ENCODE data around the gene PJA1. TPM values are rescaled to one million over a fixed set of nuclear protein-coding genes. Genes with fewer than 3 reads are reported as not detected.

The PJA1 gene
- polyA plus RNA-seq, 3 donors: 2.1 to 11.6 (median 8.8) TPM

- WGBS (ENCODE audit: insufficient coverage): no CpG with 5 or more reads among the region's 3 CpGs
- no peaks in the 10 kb centered on the region for H3K79me2 ChIP-seq (ENCODE audit: insufficient read depth, low read length)
Observed at GRCh38 chrX:69178592-69178991, 13.3 kb upstream of the PJA1 start.

DNA sequence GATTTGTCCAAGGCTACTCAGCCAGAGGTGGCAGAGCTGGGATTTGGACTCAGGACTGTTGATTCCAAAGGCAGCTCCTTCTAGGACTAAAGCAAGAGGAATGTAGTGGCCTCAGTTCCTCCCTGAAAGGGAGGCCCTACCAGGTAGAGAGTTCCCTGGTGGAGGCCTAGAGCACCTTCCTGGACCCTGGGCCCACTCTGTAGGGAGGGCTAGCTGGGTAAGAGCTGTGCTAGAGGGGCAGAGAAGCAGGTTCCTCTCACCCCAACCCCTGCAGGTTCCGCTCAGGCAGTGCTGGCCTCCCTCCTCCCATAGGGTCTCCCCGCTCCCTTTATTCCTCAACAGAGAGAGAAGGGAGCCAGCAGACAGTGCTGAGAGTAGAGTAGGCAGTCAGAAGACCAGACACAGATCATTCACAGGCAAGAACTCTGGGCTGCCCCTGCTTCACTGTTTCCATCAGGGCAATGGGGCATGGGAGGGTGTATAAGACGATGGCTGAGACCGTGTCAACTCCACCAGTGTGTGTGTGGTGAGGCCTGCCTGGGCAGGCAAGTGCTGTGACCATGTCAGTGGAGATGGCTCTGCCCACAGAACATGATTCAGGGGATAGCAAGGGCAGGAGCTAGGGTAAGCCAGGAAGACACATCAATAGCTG is 12.4 kb upstream of the PJA1 start:
- no CpG with 5 or more reads among the region's 4 CpGs for WGBS (ENCODE audit: insufficient coverage)
- no peak overlapping the region for H2AFZ ChIP-seq (ENCODE audit: insufficient read depth, low read depth, low read length, poor library complexity, severe bottlenecking)

More at GRCh38 chrX:69178592-69178991, 13.3 kb upstream of the PJA1 start:
- Histone ChIP-seq H4K20me1 (ENCODE audit: insufficient read depth, low read length) (no peaks in the 10 kb centered on the region), H3K27me3 (ENCODE audit: control insufficient read depth in 2 of 2, insufficient read depth in 2 of 2, low read length in 2 of 2) (no peaks in the 10 kb centered on the region), H3K4me1 (ENCODE audit: control insufficient read depth in 1 of 2, insufficient read depth in 2 of 2, low read length in 2 of 2) (no peaks in the 10 kb centered on the region), H2AFZ (ENCODE audit: insufficient read depth, low read depth, low read length, poor library complexity, severe bottlenecking) (no peak overlapping the region), H3K9me3 (replicated peaks in 1 of 2; ENCODE audit: control insufficient read depth in 1 of 2, insufficient read depth in 1 of 2, low read length in 2 of 2) (no peaks in the 10 kb centered on the region), H3K9ac (ENCODE audit: insufficient read depth, low read length, poor library complexity, severe bottlenecking) (no peak overlapping the region), H3K36me3 (replicated peaks in 1 of 2; ENCODE audit: control insufficient read depth in 1 of 2, insufficient read depth in 2 of 2, low read length in 2 of 2) (no peaks in the 10 kb centered on the region), H3K4me2 (replicated peaks; ENCODE audit: extremely low read depth, low read length, poor library complexity, severe bottlenecking) (no peak overlapping the region), H3K27ac (ENCODE audit: low read depth in 1 of 2, low read length in 2 of 2) (no peak overlapping the region), H3K4me3 (replicated peaks in 1 of 3; ENCODE audit: low read depth in 2 of 3, low read length in 3 of 3) (no peak overlapping the region)
- Mint-ChIP-seq H3K36me3 (no peaks in the 10 kb centered on the region), H3K9me3 (peaks cover 0 to 5% (median 3%) of the 10 kb centered on the region in 7 donors), H3K4me3 (no peak overlapping the region), H3K27me3 (ENCODE audit: low read depth in 3 of 3) (peaks cover 7 to 15% (median 8%) of the 10 kb centered on the region in 3 donors), H3K4me1 (no peaks in the 10 kb centered on the region), H3K27ac (no peak overlapping the region)
- TF ChIP-seq, protein P1, sequence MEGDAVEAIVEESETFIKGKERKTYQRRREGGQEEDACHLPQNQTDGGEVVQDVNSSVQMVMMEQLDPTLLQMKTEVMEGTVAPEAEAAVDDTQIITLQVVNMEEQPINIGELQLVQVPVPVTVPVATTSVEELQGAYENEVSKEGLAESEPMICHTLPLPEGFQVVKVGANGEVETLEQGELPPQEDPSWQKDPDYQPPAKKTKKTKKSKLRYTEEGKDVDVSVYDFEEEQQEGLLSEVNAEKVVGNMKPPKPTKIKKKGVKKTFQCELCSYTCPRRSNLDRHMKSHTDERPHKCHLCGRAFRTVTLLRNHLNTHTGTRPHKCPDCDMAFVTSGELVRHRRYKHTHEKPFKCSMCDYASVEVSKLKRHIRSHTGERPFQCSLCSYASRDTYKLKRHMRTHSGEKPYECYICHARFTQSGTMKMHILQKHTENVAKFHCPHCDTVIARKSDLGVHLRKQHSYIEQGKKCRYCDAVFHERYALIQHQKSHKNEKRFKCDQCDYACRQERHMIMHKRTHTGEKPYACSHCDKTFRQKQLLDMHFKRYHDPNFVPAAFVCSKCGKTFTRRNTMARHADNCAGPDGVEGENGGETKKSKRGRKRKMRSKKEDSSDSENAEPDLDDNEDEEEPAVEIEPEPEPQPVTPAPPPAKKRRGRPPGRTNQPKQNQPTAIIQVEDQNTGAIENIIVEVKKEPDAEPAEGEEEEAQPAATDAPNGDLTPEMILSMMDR (IDR thresholded peaks at IDR 0.05): no peak
- intact Hi-C loops (cut with micrococcal nuclease): no loop called here
- DNase-seq: no peak

More for the DNA sequence above, 12.4 kb upstream of the PJA1 start:
- DNase-seq: no peak
- H3K79me2 ChIP-seq (ENCODE audit: insufficient read depth, low read length): no peaks in the 10 kb centered on the region
- H3K4me1 ChIP-seq (ENCODE audit: control insufficient read depth in 1 of 2, insufficient read depth in 2 of 2, low read length in 2 of 2): no peaks in the 10 kb centered on the region
- peaks cover 7 to 11% (median 8%) of the 10 kb centered on the region in 3 donors for H3K27me3 Mint-ChIP-seq (ENCODE audit: low read depth in 3 of 3)
- intact Hi-C loops (cut with micrococcal nuclease): no loop called here
- no peaks in the 10 kb centered on the region for H3K27me3 ChIP-seq (ENCODE audit: control insufficient read depth in 2 of 2, insufficient read depth in 2 of 2, low read length in 2 of 2)
- H3K36me3 Mint-ChIP-seq: no peaks in the 10 kb centered on the region
- no peaks in the 10 kb centered on the region for H3K4me1 Mint-ChIP-seq
- H3K36me3 ChIP-seq (replicated peaks in 1 of 2; ENCODE audit: control insufficient read depth in 1 of 2, insufficient read depth in 2 of 2, low read length in 2 of 2): no peaks in the 10 kb centered on the region
- no peak overlapping the region for H3K4me2 ChIP-seq (replicated peaks; ENCODE audit: extremely low read depth, low read length, poor library complexity, severe bottlenecking)
- H3K9me3 ChIP-seq (replicated peaks in 1 of 2; ENCODE audit: control insufficient read depth in 1 of 2, insufficient read depth in 1 of 2, low read length in 2 of 2): no peaks in the 10 kb centered on the region
- peaks cover 0 to 5% (median 3%) of the 10 kb centered on the region in 7 donors for H3K9me3 Mint-ChIP-seq
- H3K4me3 ChIP-seq (replicated peaks in 1 of 3; ENCODE audit: low read depth in 2 of 3, low read length in 3 of 3): no peak overlapping the region
- H3K27ac Mint-ChIP-seq: no peak overlapping the region
- no peak overlapping the region for H3K4me3 Mint-ChIP-seq
- no peak overlapping the region for H3K27ac ChIP-seq (ENCODE audit: low read depth in 1 of 2, low read length in 2 of 2)
- no peaks in the 10 kb centered on the region for H4K20me1 ChIP-seq (ENCODE audit: insufficient read depth, low read length)
- no peak overlapping the region for H3K9ac ChIP-seq (ENCODE audit: insufficient read depth, low read length, poor library complexity, severe bottlenecking)
- TF ChIP-seq, protein P1 (IDR thresholded peaks at IDR 0.05): no peak
